Measurements from ENCODE around the gene TMPO. TPM values are rescaled to one million over a fixed set of nuclear protein-coding genes. Genes with fewer than 3 reads are reported as not detected.

Gene TMPO
- polyA plus RNA-seq, 1 donor from 2014 or later = 143 TPM

- Histone ChIP-seq H3K4me3 (ENCODE audit: low read length) (no peak overlapping the region), H2AFZ (ENCODE audit: low read depth, low read length) (no peak overlapping the region), H3K9me3 (ENCODE audit: low read length) (no peaks in the 10 kb centered on the region), H3K9ac (ENCODE audit: low read length) (no peak overlapping the region), H3F3A (ENCODE audit: insufficient read depth, low read length, poor library complexity, severe bottlenecking) (no peaks in the 10 kb centered on the region), H3K4me2 (ENCODE audit: low read length) (no peak overlapping the region), H4K20me1 (ENCODE audit: insufficient read depth) (no peaks in the 10 kb centered on the region), H3K27me3 (ENCODE audit: insufficient read depth, low read depth, low read length) (no peaks in the 10 kb centered on the region), H3K9me2 (ENCODE audit: insufficient read depth, low read length) (no peaks in the 10 kb centered on the region), H3K79me2 (replicated peaks; ENCODE audit: insufficient read depth, low read length) (no peaks in the 10 kb centered on the region), H3K27ac (ENCODE audit: low read length) (no peak overlapping the region), H3K36me3 (ENCODE audit: insufficient read depth, low read length) (no peaks in the 10 kb centered on the region)
- TF ChIP-seq REST (IDR thresholded peaks at IDR 0.05; ENCODE audit: borderline replicate concordance) = no peak
- TF ChIP-seq CTCF (IDR thresholded peaks at IDR 0.05; ENCODE audit: poor library complexity, severe bottlenecking) = no peak
- TF ChIP-seq EP300 (conservative IDR thresholded peaks at IDR 0.05; ENCODE audit: poor library complexity, severe bottlenecking) = no peak
- TF ChIP-seq RAD21 (conservative IDR thresholded peaks at IDR 0.05) = no peak
- TF ChIP-seq SMC3 (conservative IDR thresholded peaks at IDR 0.05; ENCODE audit: poor library complexity) = no peak
- TF ChIP-seq POLR2AphosphoS5 (IDR thresholded peaks at IDR 0.05) = no peak
- no peak for TF ChIP-seq EZH2 (IDR thresholded peaks at IDR 0.05; ENCODE audit: borderline replicate concordance, insufficient read depth, low read length, poor library complexity, severe bottlenecking)
- no peak for TF ChIP-seq TAF1 (IDR thresholded peaks at IDR 0.05; ENCODE audit: low read depth)
- no peak for TF ChIP-seq MXI1 (conservative IDR thresholded peaks at IDR 0.05; ENCODE audit: poor library complexity, severe bottlenecking)
These were observed 48.6 kb upstream of the TMPO start for GRCh38 chr12:98466640-98467400.

GRCh38 chr12:98469109-98469508, 46.3 kb upstream of the TMPO start:
- H3K4me3 ChIP-seq (ENCODE audit: low read length) = no peak overlapping the region
- no peak overlapping the region for H2AFZ ChIP-seq (ENCODE audit: low read depth, low read length)
- TF ChIP-seq REST (IDR thresholded peaks at IDR 0.05; ENCODE audit: borderline replicate concordance) (no peak), POLR2AphosphoS5 (IDR thresholded peaks at IDR 0.05) (no peak), EP300 (conservative IDR thresholded peaks at IDR 0.05; ENCODE audit: poor library complexity, severe bottlenecking) (no peak), EZH2 (IDR thresholded peaks at IDR 0.05; ENCODE audit: borderline replicate concordance, insufficient read depth, low read length, poor library complexity, severe bottlenecking) (no peak), RAD21 (conservative IDR thresholded peaks at IDR 0.05) (no peak), MXI1 (conservative IDR thresholded peaks at IDR 0.05; ENCODE audit: poor library complexity, severe bottlenecking) (no peak), CTCF (IDR thresholded peaks at IDR 0.05; ENCODE audit: poor library complexity, severe bottlenecking) (no peak), TAF1 (IDR thresholded peaks at IDR 0.05; ENCODE audit: low read depth) (no peak), SMC3 (conservative IDR thresholded peaks at IDR 0.05; ENCODE audit: poor library complexity) (no peak)
- H3K27ac ChIP-seq (ENCODE audit: low read length) = no peak overlapping the region
- H3K9me2 ChIP-seq (ENCODE audit: insufficient read depth, low read length) = no peaks in the 10 kb centered on the region
- no peak overlapping the region for H3K4me2 ChIP-seq (ENCODE audit: low read length)
- no peaks in the 10 kb centered on the region for H3K79me2 ChIP-seq (replicated peaks; ENCODE audit: insufficient read depth, low read length)
- no peaks in the 10 kb centered on the region for H4K20me1 ChIP-seq (ENCODE audit: insufficient read depth)
- H3K36me3 ChIP-seq (ENCODE audit: insufficient read depth, low read length) = no peaks in the 10 kb centered on the region
- H3K27me3 ChIP-seq (ENCODE audit: insufficient read depth, low read depth, low read length) = no peaks in the 10 kb centered on the region
- no peaks in the 10 kb centered on the region for H3F3A ChIP-seq (ENCODE audit: insufficient read depth, low read length, poor library complexity, severe bottlenecking)
- no peak overlapping the region for H3K9ac ChIP-seq (ENCODE audit: low read length)
- no peaks in the 10 kb centered on the region for H3K9me3 ChIP-seq (ENCODE audit: low read length)

Data from neural cell (in vitro differentiated cells).